GM21723 (cell line): ENCODE data around the gene KIR3DL3.
"Not testable (repeated sequence)": the region's sequence is repeated elsewhere in the genome, so short reads cannot be mapped to it uniquely, and the experiment has no call there.

Experiments
- ATAC-seq: cut with Tn5 transposase; IDR thresholded peaks from one replicate; pipeline ENCODE4 v1.9.1; 2021; ENCODE audit warnings: mild to moderate bottlenecking, moderate library complexity; ENCODE audit not compliant: unreplicated experiment

The KIR3DL3 gene

DNA sequence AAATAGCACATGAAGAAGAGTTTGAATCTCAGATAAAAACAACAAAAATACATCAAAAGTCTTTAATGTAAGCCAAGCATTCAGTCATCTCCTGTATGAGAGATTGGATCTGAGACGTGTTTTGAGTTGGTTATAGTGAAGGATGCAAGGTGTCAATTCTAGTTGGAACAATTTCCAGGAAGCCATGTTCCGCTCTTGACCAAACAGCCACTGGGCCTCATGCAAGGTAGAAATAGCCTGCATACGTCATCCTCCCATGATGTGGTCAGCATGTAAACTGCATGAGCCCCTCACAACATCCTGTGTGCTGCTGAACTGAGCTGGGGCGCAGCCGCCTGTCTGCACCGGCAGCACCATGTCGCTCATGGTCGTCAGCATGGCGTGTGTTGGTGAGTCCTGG is at the start of gene KIR3DL3:
Gene KIR3DL3, plus strand, starts transcription at position 301 of the 400 bp plus-strand sequence. Its CDS starts 55 bp downstream, at position 356.
- ATAC-seq, result no peak

DNA sequence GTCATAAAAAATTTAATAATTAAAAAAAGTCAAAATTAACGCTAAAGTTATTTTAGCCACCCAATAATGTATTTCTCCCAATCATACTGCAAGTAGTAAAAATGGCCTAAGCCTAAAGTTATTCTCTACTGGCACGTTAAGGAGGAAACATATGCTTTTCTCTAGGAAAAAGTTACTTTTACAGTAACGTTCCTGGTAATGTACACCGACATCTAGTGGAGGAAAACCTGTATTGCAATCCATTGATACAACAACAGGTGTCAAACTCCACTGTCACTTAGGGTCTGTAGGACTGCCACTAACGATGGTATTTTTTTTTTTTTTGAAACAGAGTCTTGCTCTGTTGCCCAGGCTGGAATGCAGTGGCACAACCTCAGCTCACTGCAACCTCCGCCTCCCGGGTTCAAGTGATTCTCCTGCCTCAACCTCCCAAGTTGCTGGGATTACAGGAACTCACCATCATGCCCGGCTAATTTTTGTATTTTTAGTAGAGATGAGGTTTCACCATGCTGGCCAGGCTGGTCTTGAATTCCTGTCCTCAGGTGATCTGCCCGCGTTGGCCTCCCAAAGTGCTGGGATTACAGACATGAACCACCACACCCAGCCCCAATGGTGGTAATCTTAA is 47.9 kb upstream of the KIR3DL3 start:
- not testable (repeated sequence) for ATAC-seq

DNA sequence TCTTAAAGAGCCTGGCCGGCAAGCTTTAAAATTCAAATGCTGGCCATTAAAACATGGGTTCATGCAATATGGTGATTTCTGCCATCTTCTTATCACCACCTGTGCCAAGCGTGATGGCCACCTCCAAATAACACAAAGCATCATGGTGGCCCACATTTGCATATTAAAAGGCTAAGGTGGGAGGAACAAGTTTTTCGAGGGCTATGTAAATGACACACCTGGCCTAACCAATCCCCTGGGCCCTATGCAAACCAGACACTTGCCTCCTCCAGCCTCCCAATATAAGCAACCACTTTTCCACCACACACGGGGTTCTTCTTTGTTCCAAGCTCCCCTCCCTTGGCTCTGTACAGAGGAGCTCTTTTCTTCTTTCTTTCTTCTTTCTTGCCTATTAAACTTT is 47.0 kb upstream of the KIR3DL3 start:
- no peak for ATAC-seq

DNA sequence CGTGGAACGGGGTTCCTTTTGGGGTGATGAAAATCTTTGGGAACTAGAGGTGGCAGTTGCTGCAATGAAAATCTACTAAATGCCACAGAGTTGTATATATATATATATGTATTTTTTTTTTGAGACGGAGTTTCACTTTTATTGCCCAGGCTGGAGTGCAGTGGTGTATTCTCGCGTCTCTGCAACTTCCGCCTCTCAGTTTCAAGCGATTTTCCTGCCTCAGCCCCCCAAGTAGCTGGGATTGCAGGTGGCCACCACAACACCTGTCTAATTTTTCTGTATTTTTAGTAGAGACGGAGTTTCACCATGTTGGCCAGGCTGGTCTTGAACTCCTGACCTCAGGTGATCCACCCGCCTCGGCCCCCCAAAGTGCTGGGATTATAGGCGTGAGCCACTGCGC is 42.6 kb upstream of the KIR3DL3 start:
- ATAC-seq, result not testable (repeated sequence)

DNA sequence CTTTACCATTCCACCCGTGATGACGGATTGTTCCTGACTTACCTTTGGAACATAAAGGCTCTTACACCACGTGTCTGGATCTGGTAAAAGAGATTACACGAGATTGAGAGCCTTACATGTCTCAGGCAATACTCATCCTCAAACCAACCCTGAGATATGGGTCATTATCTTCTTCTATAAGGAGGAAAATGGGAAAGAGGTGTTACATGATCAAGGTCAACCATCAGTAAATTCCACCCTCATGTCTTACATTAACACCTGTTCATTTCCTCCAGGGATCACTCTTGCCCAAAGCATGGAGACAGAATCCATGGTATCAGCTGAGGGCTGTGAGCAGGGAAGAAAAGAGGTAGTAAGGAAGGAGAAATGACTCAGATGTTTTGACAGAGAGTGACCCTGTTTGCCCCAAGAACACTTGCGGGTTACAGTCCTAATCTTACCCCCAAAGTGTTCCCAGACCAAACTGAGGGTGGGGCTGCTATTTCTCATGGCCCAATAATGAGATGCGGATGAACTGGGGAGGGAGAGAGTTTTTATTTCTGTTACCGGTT is 41.9 kb upstream of the KIR3DL3 start:
- no peak for ATAC-seq

DNA sequence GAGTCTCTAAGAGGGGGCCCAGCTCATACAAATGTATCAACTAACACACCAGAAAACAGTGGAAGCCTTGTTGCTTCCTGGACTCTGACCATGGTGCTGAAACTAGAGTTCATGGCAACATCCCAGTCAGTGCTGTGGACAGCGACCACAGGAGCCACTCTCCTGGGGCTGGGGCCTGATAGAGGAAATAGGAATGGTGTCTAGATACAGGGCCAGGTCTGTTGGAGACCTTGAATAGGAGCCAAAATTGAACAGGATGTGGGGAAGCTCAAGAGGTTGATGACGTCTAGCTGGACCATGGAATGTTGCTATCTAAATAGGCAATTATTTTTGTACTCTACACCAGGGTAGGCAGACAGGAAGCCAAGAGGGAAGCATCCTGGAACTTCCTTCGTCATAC is 39.7 kb upstream of the KIR3DL3 start:
- ATAC-seq, result no peak

DNA sequence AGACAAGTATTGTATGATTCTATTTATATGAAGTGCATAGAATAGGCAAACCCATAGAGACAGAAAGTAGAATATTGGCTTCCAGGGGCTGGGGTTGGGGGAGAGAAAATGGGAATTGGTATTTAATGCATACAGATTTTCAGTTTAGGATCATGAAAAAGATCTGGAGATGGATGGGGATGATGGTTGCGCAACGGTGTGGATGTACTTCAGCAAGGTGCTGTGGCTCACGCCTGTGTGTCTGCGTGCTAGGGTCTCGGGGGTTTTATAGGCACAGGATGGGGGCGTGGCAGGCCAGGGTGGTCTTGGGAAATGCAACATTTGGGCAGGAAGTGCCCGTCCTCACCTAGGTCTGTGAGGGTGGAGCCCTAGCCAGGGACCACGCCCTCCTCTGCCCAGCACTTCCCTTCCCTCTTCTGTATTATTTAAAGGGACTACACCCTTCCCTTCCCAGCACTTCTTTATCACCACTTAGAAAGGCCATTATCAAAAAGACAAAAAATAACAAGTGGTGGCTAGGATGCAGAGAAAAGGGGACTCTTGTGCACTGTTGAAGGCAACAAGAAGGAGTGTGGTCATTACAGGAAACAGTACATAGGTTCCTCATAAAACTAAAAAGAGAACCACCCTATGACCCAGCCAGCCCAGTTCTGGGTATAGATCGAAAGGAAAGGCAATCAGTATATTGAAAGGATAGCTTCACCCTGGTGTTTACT is 32.5 kb upstream of the KIR3DL3 start:
- no peak for ATAC-seq

DNA sequence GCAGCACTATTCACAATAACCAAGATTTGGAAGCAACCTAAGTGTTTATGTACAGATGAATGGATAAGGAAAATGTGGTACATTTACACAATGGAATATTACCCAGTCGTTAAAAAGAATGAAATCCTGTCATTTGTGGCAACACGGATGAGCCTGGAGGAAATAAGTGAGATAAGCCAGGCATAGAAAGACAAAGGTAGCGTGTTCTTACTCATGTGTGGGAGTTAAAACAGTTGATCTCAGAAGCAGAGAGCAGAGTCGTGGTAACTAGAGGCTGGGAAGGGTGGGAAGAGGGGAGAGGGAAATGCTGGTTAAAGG is 32.0 kb upstream of the KIR3DL3 start:
- ATAC-seq, result no peak

DNA sequence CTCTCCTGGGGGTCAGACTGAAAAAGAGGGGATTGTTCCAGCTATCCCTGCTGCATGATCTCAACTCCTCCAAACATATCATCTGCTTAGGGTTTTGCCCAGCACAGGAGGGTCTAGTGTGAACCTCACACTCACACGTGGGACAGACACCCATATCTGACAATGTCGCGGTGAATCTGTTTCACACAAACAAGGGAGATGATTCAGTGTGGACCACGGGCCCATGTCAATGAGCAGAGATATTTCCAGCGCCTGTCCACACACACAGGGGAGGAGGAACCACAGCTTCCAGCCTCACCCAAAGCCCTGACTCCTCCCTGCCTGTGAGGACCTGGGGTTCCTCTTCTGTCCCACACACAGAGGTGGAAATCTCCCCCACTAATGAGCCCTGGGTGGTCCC is 29.6 kb upstream of the KIR3DL3 start:
- no peak for ATAC-seq

DNA sequence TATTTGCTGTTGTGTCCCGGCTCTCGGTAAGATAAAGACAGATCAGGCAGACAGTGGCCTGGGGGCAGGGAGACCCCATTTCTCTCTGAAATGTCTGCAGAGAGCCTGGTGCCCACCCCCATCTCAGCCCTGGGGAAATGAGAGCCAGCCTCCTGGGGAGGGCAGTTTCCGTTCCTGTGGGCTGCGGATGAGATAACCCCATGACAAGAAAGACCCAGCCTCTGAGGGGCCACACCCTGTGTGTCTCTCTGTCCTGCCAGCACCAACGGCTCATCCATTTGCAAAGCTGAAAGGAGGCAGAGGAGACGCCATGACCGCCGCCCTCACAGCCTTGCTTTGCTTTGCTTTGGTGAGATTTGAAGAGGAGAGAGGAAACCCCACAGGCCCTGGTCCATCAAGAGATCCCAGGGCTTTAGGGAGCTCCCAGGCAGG is 28.1 kb upstream of the KIR3DL3 start:
- ATAC-seq, result no peak

DNA sequence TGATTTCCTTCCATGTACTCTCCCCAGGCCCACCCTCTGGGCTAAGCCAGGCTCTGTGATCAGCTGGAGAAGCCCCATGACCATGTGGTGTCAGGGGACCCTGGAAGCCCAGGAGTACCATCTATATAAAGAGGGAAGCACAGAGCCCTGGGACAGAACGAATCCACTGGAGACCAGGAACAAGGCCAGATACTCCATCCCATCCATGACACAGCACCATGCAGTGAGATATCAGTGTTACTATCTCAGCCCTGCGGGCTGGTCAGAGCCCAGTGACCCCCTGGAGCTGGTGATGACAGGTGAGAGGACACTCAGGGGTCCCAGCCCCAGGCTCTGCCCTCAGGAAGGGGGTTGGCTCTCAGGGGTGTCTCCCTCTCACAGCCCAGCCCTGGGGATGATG is 27.5 kb upstream of the KIR3DL3 start:
- ATAC-seq, result no peak

DNA sequence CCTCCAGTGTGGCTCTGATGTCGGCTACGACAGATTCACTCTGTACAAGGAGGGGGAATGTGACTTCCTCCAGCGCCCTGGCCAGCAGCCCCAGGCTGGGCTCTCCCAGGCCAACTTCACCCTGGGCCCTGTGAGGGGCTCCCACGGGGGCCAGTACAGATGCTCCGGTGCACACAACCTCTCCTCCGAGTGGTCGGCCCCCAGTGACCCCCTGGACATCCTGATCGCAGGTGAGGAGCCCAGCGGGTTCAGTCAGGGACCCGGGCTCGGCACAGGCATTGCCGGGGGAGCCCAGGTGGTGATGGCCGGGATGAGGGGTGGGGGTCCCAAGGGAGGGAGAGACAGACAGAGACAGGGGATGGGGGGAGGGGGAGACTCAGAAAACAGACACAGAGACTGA is 26.5 kb upstream of the KIR3DL3 start:
- not testable (repeated sequence) for ATAC-seq

DNA sequence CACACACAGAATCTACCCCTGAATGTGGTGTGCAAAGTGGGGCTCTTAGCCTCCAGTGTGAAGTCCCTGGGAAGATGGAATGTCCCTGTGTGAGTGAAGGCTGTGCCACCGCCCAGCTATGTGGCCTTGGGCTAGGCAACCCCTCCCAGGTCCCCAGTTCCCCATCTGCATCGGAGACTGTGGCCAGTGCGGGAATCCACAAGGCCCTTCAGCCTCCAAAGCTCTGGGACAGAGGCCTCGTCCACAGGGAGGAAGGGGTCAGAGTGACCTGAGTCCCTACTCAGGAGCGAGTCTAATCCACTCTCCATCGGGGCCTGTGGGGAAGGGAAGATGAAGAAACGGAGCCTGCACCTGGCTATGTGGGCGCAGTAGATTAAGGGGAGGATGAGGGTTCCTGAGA is 19.3 kb upstream of the KIR3DL3 start:
- no peak for ATAC-seq

DNA sequence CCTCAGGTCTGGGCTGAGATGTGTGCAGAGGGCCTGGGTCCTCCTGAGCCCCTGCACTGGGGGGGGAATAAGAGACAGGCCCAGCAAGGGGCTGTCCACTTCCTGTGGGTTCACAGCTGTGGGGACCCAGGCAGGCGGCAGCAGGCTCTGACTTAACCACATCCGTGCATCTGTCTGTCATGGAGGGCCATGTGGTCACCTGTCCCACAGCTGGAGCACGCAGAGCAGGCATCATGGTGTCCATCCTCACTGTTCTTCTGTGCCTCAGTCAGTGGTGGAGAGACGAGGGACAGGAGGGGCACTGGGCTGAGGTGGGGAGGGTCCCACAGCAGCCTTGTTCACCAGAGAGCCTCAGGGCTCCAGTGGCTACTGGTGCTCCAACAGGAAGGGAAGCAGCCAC is 16.3 kb upstream of the KIR3DL3 start:
- ATAC-seq, result no peak

DNA sequence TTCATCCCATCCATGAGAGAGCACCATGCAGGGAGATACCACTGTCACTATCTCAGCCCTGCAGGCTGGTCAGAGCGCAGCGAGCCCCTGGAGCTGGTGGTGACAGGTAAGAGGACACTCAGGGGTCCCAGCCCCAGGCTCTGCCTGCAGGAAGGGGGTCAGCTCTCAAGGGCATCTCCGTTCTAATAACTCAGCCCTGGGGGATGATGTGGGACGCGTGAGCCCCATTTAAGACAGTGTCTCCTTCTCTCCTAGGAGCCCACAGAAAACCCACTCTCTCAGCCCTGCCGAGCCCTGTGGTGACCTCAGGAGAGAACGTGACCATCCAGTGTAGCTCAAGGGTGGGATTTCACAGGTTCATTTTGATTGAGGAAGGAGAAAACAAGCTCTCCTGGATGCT is 15.5 kb upstream of the KIR3DL3 start:
- ATAC-seq, result no peak

DNA sequence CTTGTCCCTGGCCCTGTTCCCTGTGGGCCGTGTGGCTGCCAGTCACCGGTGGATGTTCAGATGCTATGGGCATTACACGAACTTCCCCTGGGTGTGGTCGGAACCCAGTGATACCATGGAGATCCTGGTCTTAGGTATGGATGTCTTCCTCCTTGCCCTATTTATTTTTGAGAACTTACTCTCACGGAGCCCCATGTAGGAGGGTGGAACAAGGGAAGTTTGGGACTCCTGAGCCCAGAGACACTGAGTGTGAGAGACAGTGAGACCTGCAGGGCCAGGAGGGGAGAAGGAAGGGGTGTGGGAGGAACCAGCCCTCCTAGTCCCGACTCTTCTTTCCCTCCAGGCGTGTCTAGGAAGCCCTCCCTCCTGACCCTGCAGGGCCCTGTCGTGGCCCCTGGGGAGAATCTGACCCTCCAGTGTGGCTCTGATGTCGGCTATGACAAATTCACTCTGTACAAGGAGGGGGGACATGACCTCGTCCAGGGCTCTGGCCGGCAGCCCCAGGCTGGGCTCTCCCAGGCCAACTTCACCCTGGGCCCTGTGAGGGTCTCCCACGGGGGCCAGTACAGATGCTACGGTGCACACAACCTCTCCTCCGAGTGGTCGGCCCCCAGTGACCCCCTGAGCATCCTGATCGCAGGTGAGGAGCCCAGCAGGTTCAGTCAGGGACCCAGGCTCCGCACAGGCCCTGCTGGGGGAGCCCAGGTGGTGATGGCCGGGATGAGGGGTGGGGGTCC is 14.9 kb upstream of the KIR3DL3 start:
- no peak for ATAC-seq

DNA sequence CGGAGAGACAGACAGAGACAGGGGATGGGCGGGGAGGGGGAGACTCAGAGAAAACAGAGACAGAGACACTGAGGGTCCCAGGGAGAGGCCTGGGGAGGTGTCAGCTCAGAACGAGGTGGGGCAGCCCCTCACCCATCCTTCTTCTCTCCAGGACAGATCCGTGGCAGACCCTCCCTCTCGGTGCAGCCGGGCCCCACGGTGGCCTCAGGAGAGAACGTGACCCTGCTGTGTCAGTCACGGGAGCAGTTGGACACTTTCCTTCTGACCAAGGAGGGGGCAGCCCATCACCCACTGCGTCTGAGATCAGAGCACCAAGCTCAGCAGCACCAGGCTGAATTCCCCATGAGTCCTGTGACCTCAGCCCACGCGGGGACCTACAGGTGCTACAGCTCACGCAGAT is 14.3 kb upstream of the KIR3DL3 start:
- not testable (repeated sequence) for ATAC-seq

DNA sequence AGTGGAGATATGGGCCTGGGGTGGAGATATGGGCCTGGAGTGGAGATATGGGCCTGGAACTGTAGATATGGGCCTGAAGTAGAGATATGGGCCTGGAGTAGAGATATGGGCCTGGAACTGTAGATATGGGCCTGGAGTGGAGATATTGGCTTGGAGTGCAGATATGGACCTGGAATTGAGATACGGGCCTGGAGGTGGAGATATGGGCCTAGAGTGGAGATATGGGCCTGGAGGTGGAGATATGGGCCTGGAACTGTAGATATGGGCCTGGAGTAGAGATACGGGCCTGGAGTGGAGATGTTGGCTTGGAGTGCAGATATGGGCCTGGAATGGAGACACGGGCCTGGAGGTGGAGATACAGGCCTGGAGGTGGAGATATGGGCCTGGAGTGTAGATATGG is 402 bp downstream of the KIR3DL3 start:
- no peak for ATAC-seq

DNA sequence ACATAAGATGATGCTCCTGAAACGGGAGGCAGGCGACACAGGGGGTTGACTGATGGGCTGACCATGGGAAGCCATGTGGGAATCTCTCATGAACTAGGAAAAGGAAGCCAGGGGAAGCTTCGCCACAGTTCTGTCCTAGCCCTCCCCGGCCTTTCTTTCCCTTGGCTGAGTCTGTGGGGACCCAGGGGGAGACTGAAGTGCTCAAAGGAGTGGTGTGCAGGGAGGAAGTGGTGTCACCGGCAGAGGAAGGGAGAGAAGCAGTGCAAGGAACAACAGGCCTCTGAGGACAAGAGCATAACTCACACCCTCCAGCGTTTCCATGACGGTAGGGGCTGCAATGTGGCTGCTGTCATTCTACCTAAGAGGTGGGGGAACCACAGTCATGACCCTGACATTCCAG is 1.1 kb downstream of the KIR3DL3 start:
- no peak for ATAC-seq

DNA sequence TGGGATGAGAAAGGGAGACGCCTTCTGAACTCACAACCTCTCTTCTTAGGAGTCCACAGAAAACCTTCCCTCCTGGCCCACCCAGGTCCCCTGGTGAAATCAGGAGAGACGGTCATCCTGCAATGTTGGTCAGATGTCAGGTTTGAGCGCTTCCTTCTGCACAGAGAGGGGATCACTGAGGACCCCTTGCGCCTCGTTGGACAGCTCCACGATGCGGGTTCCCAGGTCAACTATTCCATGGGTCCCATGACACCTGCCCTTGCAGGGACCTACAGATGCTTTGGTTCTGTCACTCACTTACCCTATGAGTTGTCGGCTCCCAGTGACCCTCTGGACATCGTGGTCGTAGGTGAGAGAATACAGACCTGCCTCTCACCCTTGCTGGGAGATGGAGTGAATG is 3.3 kb downstream of the KIR3DL3 start:
- no peak for ATAC-seq

DNA sequence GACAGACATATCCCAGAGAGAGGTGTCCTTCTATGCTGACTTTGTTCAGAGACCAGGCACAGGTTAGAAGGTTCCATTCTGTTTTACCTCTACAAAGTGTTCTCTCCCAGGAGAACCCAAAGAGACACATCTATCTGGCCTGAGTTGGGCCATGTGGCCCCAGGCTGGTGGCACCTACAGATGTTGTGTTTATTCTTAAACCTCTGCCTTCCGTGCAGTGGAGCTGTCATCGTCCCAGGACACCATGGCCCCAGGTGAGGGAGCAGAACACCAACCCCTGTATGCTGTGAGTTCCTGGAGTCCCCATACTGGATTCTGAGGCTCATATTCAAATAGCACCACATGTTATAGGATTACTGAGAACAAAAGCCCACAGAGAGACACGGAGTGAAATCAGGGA is 3.9 kb downstream of the KIR3DL3 start:
- ATAC-seq, result no peak
